ENCODE data around the gene FAM184A.

GRCh38 chr6:118935978-118936703 is 142.3 kb downstream of the FAM184A start:
- no peak for TF ChIP-seq CTCF (conservative IDR thresholded peaks at IDR 0.05; ENCODE audit: low read depth in 2 of 2)
- no peak for TF ChIP-seq EZH2 (IDR thresholded peaks at IDR 0.05; ENCODE audit: low read depth, unreplicated experiment)

Measured in GM23338 (cell line).